Islet of Langerhans (tissue), 1 donor: ENCODE data around the gene CACNA1D.

Source experiments
- FAIRE-seq: peaks from one replicate; lab custom pipeline; 2011; peaks lifted over from hg19 to GRCh38; lab: Jason Lieb, UNC

The CACNA1D gene

GRCh38 chr3:53846134-53846850 is 351.9 kb downstream of the CACNA1D start, which contains the start of the genes CHDH and IL17RB:
CHDH (minus strand) TSS chr3:53846419; CDS start chr3:53824008, 22,411 bp downstream.
IL17RB (plus strand) TSS chr3:53846568; CDS start chr3:53846589, 21 bp downstream.
- FAIRE-seq = no peak

- no peak for FAIRE-seq
Measured at GRCh38 chr3:53846851-53847155, 352.4 kb downstream of the CACNA1D start.

GRCh38 chr3:53849916-53850315 is 355.5 kb downstream of the CACNA1D start:
- FAIRE-seq = no peak

- FAIRE-seq = no peak
Measured at GRCh38 chr3:53850895-53851294, 356.5 kb downstream of the CACNA1D start.

GRCh38 chr3:53856964-53857363 is 362.6 kb downstream of the CACNA1D start:
- no peak for FAIRE-seq

- no peak for FAIRE-seq
Measured at GRCh38 chr3:53858096-53858741, 363.8 kb downstream of the CACNA1D start.

- no peak for FAIRE-seq
Measured at GRCh38 chr3:53859178-53859577, 364.8 kb downstream of the CACNA1D start.

GRCh38 chr3:53860196-53860595 is 365.8 kb downstream of the CACNA1D start:
- FAIRE-seq = no peak

- no peak for FAIRE-seq
Measured at GRCh38 chr3:53862241-53862640, 367.8 kb downstream of the CACNA1D start.

- no peak for FAIRE-seq
Measured at GRCh38 chr3:53863145-53863544, 368.7 kb downstream of the CACNA1D start.
